Type B pancreatic cell (in vitro differentiated cells): ENCODE results near the gene PITPNC1. TPM values are rescaled to one million over a fixed set of nuclear protein-coding genes. Genes with fewer than 3 reads are reported as not detected.
"Not testable (repeated sequence)": the region's sequence is repeated elsewhere in the genome, so short reads cannot be mapped to it uniquely, and the experiment has no call there.

ENCODE experiments used
- DNase-seq: peaks from one replicate; pipeline ENCODE4 v3.0.0; 2021; ENCODE audit warnings: mixed read lengths; ENCODE audit not compliant: unreplicated experiment; ENCODE audit errors: extremely low spot score
- H3K27ac Mint-ChIP-seq: 2 replicates; pipeline ENCODE4 v1.8.0; 2021; ENCODE audit warnings: mild to moderate bottlenecking, mixed read lengths
- H3K27me3 Mint-ChIP-seq: 2 replicates; pipeline ENCODE4 v1.8.0; 2021; ENCODE audit warnings: mixed read lengths
- H3K36me3 Mint-ChIP-seq: 2 replicates; pipeline ENCODE4 v1.8.0; 2021; ENCODE audit warnings: mixed read lengths
- H3K4me1 Mint-ChIP-seq: one replicate; pipeline ENCODE4 v1.8.0; 2021; ENCODE audit warnings: mixed read lengths; ENCODE audit not compliant: unreplicated experiment
- H3K4me3 Mint-ChIP-seq: 2 replicates; pipeline ENCODE4 v1.8.0; 2021; ENCODE audit warnings: mild to moderate bottlenecking, mixed read lengths
- H3K9me3 Mint-ChIP-seq: 2 replicates; pipeline ENCODE4 v1.8.0; 2021; ENCODE audit warnings: mixed read lengths
- total RNA-seq: library from RNA; stranded (reverse); gene quantifications from 2 replicates; pipeline ENCODE4 v1.2.1, GENCODE V29; 2021; ENCODE audit warnings: low replicate concordance
- TF ChIP-seq, protein P1 (sequence below): fragments of 200-600 bp; sonication (generic); conservative IDR thresholded peaks from 2 replicates; pipeline ENCODE4 v1.5.0; 2021; ENCODE audit warnings: antibody characterized with exemption, mild to moderate bottlenecking

PITPNC1 gene
- total RNA-seq, 1 donor from 2014 or later: 18.7 TPM

GRCh38 chr17:67718325-67718941, 341.4 kb downstream of the PITPNC1 start:
- peaks cover 10% of the 10 kb centered on the region for H3K4me1 Mint-ChIP-seq

DNA sequence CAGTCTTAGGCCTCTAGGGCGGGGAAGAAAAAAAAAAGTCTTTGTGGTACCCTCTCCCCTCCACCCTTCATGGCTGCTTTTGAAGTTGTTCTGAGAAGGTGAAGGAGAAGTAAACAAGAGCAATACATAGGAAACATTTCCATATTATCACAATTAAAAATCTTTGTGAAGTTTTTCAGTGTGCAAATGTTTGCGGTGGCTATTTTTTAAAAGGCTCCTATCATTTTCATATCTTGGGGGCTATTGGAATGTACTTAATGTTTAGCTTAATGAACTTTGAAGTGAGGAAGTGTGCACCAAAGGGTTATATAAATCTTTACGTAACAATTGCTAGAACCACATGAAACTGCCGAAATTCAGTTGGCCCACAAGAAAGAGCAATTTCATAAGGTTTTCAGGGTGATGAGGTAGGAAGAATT, 348.3 kb downstream of the PITPNC1 start:
- Mint-ChIP-seq H3K9me3 (no peaks in the 10 kb centered on the region), H3K4me1 (no peaks in the 10 kb centered on the region), H3K4me3 (no peak overlapping the region), H3K27ac (no peak overlapping the region), H3K36me3 (peaks cover 41% of the 10 kb centered on the region), H3K27me3 (no peaks in the 10 kb centered on the region)
- DNase-seq: no peak
- TF ChIP-seq, protein P1, sequence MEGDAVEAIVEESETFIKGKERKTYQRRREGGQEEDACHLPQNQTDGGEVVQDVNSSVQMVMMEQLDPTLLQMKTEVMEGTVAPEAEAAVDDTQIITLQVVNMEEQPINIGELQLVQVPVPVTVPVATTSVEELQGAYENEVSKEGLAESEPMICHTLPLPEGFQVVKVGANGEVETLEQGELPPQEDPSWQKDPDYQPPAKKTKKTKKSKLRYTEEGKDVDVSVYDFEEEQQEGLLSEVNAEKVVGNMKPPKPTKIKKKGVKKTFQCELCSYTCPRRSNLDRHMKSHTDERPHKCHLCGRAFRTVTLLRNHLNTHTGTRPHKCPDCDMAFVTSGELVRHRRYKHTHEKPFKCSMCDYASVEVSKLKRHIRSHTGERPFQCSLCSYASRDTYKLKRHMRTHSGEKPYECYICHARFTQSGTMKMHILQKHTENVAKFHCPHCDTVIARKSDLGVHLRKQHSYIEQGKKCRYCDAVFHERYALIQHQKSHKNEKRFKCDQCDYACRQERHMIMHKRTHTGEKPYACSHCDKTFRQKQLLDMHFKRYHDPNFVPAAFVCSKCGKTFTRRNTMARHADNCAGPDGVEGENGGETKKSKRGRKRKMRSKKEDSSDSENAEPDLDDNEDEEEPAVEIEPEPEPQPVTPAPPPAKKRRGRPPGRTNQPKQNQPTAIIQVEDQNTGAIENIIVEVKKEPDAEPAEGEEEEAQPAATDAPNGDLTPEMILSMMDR: no peak

More at GRCh38 chr17:67718325-67718941, 341.4 kb downstream of the PITPNC1 start:
- Mint-ChIP-seq H3K27ac (peak overlapping the region; percentile 99), H3K9me3 (no peaks in the 10 kb centered on the region), H3K4me3 (peak overlapping the region; percentile 100), H3K27me3 (no peaks in the 10 kb centered on the region), H3K36me3 (peaks cover 12% of the 10 kb centered on the region)
- TF ChIP-seq, protein P1: no peak
- no peak for DNase-seq

- no peaks in the 10 kb centered on the region for H3K9me3 Mint-ChIP-seq
- H3K4me1 Mint-ChIP-seq: no peaks in the 10 kb centered on the region
- no peak overlapping the region for H3K4me3 Mint-ChIP-seq
- no peaks in the 10 kb centered on the region for H3K27me3 Mint-ChIP-seq
- no peak for DNase-seq
- no peak overlapping the region for H3K27ac Mint-ChIP-seq
- TF ChIP-seq, protein P1: no peak
- H3K36me3 Mint-ChIP-seq: peaks cover 45% of the 10 kb centered on the region
These were observed 348.7 kb downstream of the PITPNC1 start for GRCh38 chr17:67725807-67726206.

GRCh38 chr17:67727152-67728039, 350.3 kb downstream of the PITPNC1 start:
- H3K27me3 Mint-ChIP-seq, H3K4me1 Mint-ChIP-seq, H3K4me3 Mint-ChIP-seq, H3K27ac Mint-ChIP-seq, H3K9me3 Mint-ChIP-seq: not testable (repeated sequence)
- H3K36me3 Mint-ChIP-seq: peaks cover 42% of the 10 kb centered on the region
- peak; percentile 10 for DNase-seq

GRCh38 chr17:67729903-67730302, 352.8 kb downstream of the PITPNC1 start:
- TF ChIP-seq, protein P1: no peak
- DNase-seq: no peak

DNA sequence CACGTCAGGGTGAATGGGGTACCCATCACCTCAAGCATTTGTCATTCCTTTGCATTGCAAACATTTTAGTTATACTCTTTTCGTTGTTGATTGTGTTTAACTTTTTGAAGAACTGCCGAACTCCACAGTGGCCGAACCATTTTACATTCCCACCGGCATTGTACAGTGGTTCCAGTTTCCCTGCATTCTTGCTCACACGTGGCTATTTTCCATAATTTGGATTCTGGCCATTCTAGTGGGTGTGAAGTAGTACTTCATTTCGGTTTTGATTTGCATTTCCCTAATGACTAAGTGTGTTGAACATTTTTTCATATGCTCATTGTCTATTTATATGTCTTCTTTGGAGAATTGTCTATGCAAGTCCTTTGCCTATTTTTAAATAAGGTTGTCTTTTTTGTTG, 353.6 kb downstream of the PITPNC1 start:
- Mint-ChIP-seq H3K4me1 (no peaks in the 10 kb centered on the region), H3K27me3 (no peaks in the 10 kb centered on the region), H3K9me3 (peaks cover 5% of the 10 kb centered on the region), H3K4me3 (no peak overlapping the region), H3K36me3 (peaks cover 58% of the 10 kb centered on the region), H3K27ac (no peak overlapping the region)
- DNase-seq: no peak
- TF ChIP-seq, protein P1: no peak

More at GRCh38 chr17:67729903-67730302, 352.8 kb downstream of the PITPNC1 start:
- Mint-ChIP-seq H3K27ac (no peak overlapping the region), H3K4me3 (no peak overlapping the region), H3K27me3 (no peaks in the 10 kb centered on the region), H3K4me1 (no peaks in the 10 kb centered on the region), H3K9me3 (peaks cover 5% of the 10 kb centered on the region), H3K36me3 (peaks cover 58% of the 10 kb centered on the region)
